DOHH2 (cell line): ENCODE data around the gene MYL5.

ENCODE experiments used
- H3F3A ChIP-seq: fragments of 200-600 bp; sonication (generic), shearing (Covaris generic); 2 replicates; pipeline ENCODE4 v1.6.0; 2016; ENCODE audit warnings: antibody characterized with exemption, mild to moderate bottlenecking; ENCODE audit not compliant: control insufficient read depth, insufficient read depth
- H3K27ac ChIP-seq: fragments of 200-600 bp; sonication (generic); 2 replicates; pipeline ENCODE4 v1.5.1; 2014; ENCODE audit warnings: low read depth, mild to moderate bottlenecking, low read length, moderate library complexity
- H3K27me3 ChIP-seq: fragments of 200-600 bp; sonication (generic); 2 replicates; pipeline ENCODE4 v1.6.1; 2014; ENCODE audit warnings: mild to moderate bottlenecking, low read length, mixed read lengths; ENCODE audit not compliant: control insufficient read depth
- H3K36me3 ChIP-seq: fragments of 200-600 bp; sonication (generic); 2 replicates; pipeline ENCODE4 v1.6.1; 2014; ENCODE audit warnings: mild to moderate bottlenecking, low read length, moderate library complexity, mixed read lengths; ENCODE audit not compliant: control insufficient read depth
- H3K4me1 ChIP-seq: fragments of 200-600 bp; sonication (generic); 2 replicates; pipeline ENCODE4 v1.6.1; 2014; ENCODE audit warnings: mild to moderate bottlenecking, low read length, mixed read lengths; ENCODE audit not compliant: control insufficient read depth
- H3K4me2 ChIP-seq: fragments of 200-600 bp; sonication (generic); 2 replicates; pipeline ENCODE4 v1.6.0; 2014; ENCODE audit warnings: mild to moderate bottlenecking, low read length, moderate library complexity
- H3K4me3 ChIP-seq: fragments of 200-600 bp; sonication (generic); 2 replicates; pipeline ENCODE4 v1.5.1; 2014; ENCODE audit warnings: mild to moderate bottlenecking, low read length, mixed read lengths
- H3K79me2 ChIP-seq: fragments of 200-600 bp; sonication (generic); 2 replicates; pipeline ENCODE4 v1.6.1; 2014; ENCODE audit warnings: mild to moderate bottlenecking, low read length, mixed read lengths; ENCODE audit not compliant: control insufficient read depth
- H3K9me2 ChIP-seq: fragments of 200-600 bp; sonication (generic); replicated peaks from 2 replicates; pipeline ENCODE4 v1.6.1; 2014; ENCODE audit warnings: mild to moderate bottlenecking, low read length, mixed read lengths; ENCODE audit not compliant: control insufficient read depth
- H3K9me3 ChIP-seq: fragments of 200-600 bp; sonication (generic); 2 replicates; pipeline ENCODE4 v1.6.1; 2014; ENCODE audit warnings: antibody characterized with exemption, low read length, mixed read lengths; ENCODE audit not compliant: control insufficient read depth, insufficient read depth
- H4K20me1 ChIP-seq: fragments of 200-600 bp; sonication (generic); 2 replicates; pipeline ENCODE4 v1.6.0; 2014; ENCODE audit warnings: low read depth, mild to moderate bottlenecking, antibody characterized with exemption, low read length, moderate library complexity; ENCODE audit not compliant: control insufficient read depth, insufficient read depth
- EZH2phosphoT487 ChIP-seq: fragments of 200-600 bp; sonication (generic); IDR thresholded peaks from 2 replicates; pipeline ENCODE4 v1.6.1; 2017; ENCODE audit warnings: borderline replicate concordance, mild to moderate bottlenecking, antibody characterized with exemption, low read length, moderate library complexity, mixed read lengths
- TF ChIP-seq, protein P1 (sequence below): fragments of 200-600 bp; sonication (generic); IDR thresholded peaks from one replicate; pipeline ENCODE4 v1.5.1; 2014; ENCODE audit warnings: antibody characterized with exemption, mild to moderate bottlenecking, low read depth, low read length; ENCODE audit not compliant: poor library complexity, severe bottlenecking

MYL5 gene

DNA sequence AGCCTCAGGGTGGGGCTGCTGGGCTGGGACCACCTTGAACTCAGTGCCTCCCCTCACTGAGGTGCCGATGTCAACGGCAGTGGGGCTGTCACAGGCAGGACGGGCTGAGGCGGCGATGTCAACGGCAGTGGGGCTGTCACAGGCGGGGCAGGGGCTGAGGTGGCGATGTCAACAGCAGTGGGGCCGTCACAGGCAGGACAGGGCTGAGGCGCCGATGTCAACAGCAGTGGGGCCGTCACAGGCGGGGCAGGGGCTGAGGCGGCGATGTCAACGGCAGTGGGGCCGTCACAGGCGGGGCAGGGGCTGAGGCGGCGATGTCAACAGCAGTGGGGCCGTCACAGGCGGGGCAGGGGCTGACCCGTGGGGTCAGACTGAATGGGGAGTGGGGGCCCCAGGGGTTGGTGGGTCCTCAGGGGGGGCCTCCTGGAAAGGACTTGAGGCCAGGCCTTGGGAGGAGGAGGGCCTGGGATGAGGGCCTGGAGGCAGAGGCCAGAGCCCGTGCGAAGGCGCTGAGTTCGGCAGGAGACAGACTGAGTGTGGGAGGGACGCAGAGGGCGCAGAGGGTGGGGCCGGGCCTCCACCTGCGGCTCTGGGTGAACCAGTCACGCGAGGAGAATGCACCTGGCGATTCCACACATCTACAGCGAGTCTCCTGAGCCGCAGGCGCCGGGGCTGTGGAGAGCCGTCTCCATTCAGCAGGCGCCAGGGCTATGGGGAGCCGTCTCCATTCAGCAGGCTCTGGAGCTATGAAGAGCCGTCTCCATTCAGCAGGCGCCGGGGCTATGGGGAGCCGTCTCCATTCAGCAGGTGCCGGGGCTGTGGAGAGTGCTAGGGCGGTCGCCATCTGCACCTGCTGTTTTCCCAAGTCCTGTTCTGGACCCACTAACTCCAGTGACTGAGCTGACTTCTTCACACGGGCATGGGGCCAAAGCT lies 23.1 kb upstream of the MYL5 start:
- H3K4me2 ChIP-seq: no peak overlapping the region
- H3F3A ChIP-seq: no peaks in the 10 kb centered on the region
- H3K79me2 ChIP-seq: no peaks in the 10 kb centered on the region
- H4K20me1 ChIP-seq: no peaks in the 10 kb centered on the region
- H3K9me2 ChIP-seq: no peaks in the 10 kb centered on the region
- no peak overlapping the region for H3K4me3 ChIP-seq
- TF ChIP-seq, protein P1, sequence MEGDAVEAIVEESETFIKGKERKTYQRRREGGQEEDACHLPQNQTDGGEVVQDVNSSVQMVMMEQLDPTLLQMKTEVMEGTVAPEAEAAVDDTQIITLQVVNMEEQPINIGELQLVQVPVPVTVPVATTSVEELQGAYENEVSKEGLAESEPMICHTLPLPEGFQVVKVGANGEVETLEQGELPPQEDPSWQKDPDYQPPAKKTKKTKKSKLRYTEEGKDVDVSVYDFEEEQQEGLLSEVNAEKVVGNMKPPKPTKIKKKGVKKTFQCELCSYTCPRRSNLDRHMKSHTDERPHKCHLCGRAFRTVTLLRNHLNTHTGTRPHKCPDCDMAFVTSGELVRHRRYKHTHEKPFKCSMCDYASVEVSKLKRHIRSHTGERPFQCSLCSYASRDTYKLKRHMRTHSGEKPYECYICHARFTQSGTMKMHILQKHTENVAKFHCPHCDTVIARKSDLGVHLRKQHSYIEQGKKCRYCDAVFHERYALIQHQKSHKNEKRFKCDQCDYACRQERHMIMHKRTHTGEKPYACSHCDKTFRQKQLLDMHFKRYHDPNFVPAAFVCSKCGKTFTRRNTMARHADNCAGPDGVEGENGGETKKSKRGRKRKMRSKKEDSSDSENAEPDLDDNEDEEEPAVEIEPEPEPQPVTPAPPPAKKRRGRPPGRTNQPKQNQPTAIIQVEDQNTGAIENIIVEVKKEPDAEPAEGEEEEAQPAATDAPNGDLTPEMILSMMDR: no peak
- TF ChIP-seq EZH2phosphoT487: no peak
- H3K27ac ChIP-seq: no peak overlapping the region
- H3K36me3 ChIP-seq: no peaks in the 10 kb centered on the region
- no peaks in the 10 kb centered on the region; the same call in 1 of the 2 replicates for H3K9me3 ChIP-seq
- no peaks in the 10 kb centered on the region for H3K4me1 ChIP-seq
- H3K27me3 ChIP-seq: no peaks in the 10 kb centered on the region

DNA sequence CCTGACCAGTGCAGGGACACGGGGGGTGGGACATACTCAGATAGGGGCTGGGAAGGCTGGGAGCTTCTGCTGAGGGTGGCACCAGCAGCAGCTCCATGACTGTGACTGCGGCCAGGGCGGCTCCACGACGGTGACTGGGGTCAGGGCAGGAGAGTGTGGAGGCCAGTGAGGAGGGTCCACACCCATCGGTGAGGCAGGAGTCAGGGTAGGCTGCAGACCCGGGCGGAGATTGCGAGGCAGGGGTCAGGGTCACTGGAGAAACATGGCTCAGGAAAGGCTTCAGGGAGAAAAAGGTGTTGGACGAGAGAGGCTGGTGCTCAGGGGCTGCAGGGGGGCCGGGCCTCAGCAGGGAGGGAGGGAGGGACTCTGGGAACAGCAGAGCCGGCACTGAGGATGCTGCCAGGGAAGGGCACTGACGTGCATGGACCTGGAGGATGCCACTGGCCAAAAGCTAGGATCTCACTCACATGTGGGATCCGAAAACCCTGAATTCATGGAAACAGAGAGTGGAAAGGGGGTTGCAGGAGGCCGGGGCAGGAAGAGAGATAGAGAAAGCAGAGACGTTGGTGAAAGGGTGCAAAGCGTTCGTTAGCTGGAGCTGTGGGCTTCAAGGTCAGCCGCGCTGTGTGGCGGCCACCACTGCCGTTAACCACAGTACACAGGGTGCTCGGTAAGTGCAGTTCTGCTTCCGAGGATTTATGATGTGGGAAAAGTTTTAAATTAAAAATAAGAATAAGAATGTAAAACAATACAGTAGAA lies 22.3 kb upstream of the MYL5 start:
- no peaks in the 10 kb centered on the region for H3K27me3 ChIP-seq
- H3F3A ChIP-seq: no peaks in the 10 kb centered on the region
- no peaks in the 10 kb centered on the region for H3K36me3 ChIP-seq
- H3K4me2 ChIP-seq: no peak overlapping the region
- no peak overlapping the region for H3K27ac ChIP-seq
- TF ChIP-seq, protein P1: no peak
- TF ChIP-seq EZH2phosphoT487: no peak
- no peaks in the 10 kb centered on the region for H3K4me1 ChIP-seq
- H3K9me3 ChIP-seq: no peaks in the 10 kb centered on the region
- no peak overlapping the region for H3K4me3 ChIP-seq
- H4K20me1 ChIP-seq: no peaks in the 10 kb centered on the region
- no peaks in the 10 kb centered on the region for H3K9me2 ChIP-seq
- no peaks in the 10 kb centered on the region for H3K79me2 ChIP-seq

DNA sequence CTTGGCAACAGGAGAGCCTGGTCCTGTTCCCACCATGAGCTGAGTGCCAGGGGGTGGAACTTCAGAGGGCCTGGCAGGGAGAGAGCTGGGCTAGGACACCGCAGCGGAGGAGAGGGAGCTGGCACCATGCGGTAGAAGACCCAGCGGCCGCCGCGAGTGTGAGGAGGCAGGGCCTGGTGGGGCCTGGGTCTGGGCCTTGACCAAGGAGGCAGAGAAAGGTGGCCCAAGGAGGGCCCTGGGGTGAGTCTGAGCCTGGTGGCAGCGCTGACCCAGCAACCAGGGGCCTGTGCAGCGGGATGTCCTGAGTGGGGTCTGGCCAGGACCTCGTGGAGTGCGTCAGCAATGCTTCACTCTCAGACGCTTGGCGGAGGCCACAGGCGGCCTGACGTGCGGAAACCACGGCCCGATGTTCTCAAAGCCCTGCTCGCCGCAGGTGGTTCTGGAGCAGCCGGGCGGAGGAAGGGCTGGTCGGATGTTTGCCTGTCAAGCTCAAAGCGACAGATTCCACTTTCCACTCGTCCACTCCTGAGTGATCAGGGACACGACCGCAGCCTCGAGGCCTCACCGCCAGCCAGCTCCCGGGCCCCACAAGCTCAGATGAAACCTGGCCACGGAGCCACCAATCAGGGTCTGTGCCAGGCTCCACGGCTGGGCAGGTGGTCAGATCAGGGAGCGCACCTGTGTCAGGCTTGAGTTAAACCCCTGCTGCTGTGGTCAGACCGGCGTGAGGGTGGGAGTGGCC lies 21.1 kb upstream of the MYL5 start:
- TF ChIP-seq EZH2phosphoT487: no peak
- TF ChIP-seq, protein P1: no peak
- Histone ChIP-seq H3K4me3 (no peak overlapping the region), H3K27ac (no peak overlapping the region), H4K20me1 (no peaks in the 10 kb centered on the region), H3K4me1 (no peaks in the 10 kb centered on the region), H3K9me3 (peaks cover 4% of the 10 kb centered on the region; the same call in 1 of the 2 replicates), H3K27me3 (no peaks in the 10 kb centered on the region), H3K4me2 (no peak overlapping the region), H3K9me2 (no peaks in the 10 kb centered on the region), H3K79me2 (no peaks in the 10 kb centered on the region), H3K36me3 (no peaks in the 10 kb centered on the region), H3F3A (no peaks in the 10 kb centered on the region)
